ENCODE measurements around the gene ATF3. TPM values are rescaled to one million over a fixed set of nuclear protein-coding genes. Genes with fewer than 3 reads are reported as not detected.

Gene ATF3
- total RNA-seq, 1 experiment from 2014 or later: 43.2 TPM

- Histone ChIP-seq H3K9ac (ENCODE audit: low read length) (no peak overlapping the region), H4K20me1 (ENCODE audit: insufficient read depth) (no peaks in the 10 kb centered on the region), H3K9me2 (ENCODE audit: insufficient read depth) (no peaks in the 10 kb centered on the region), H3K4me2 (ENCODE audit: low read length) (no peak overlapping the region), H3K27ac (ENCODE audit: low read depth, low read length) (no peak overlapping the region), H3K4me1 (ENCODE audit: control insufficient read depth in 1 of 2, insufficient read depth in 2 of 2, low read length in 2 of 2) (peaks cover 29 to 77% of the 10 kb centered on the region in 2 experiments), H3K79me2 (ENCODE audit: insufficient read depth, low read length) (no peaks in the 10 kb centered on the region), H3K36me3 (ENCODE audit: control insufficient read depth in 1 of 2, insufficient read depth in 2 of 2, low read length in 2 of 2) (no peaks in the 10 kb centered on the region), H3K9me3 (ENCODE audit: control insufficient read depth in 1 of 2, insufficient read depth in 1 of 2, low read depth in 1 of 2, low read length in 2 of 2) (peaks cover 0 to 8% of the 10 kb centered on the region in 2 experiments; a peak in 1 of 4 replicates), H3K27me3 (ENCODE audit: insufficient read depth, low read length) (no peaks in the 10 kb centered on the region), H3K4me3 (replicated peaks in 1 of 2; ENCODE audit: low read depth in 1 of 2, low read length in 2 of 2) (no peak overlapping the region), H2AFZ (ENCODE audit: low read depth, low read length, poor library complexity, severe bottlenecking) (no peak overlapping the region)
- ATAC-seq (no peak), DNase-seq (ENCODE audit: low read depth, low spot score) (no peak)
- BruUV-seq (replicated peaks): no TSS peak
- CTCF ChIA-PET: interaction anchor here (0.7 kb wide), 1 partner anchor 107 kb away, joined by 3 read pairs; no protein-coding TSS in a partner anchor
- intact Hi-C loops (cut with micrococcal nuclease): no loop called here
- POLR2A ChIA-PET: no interaction called here
- RAD21 ChIA-PET (ENCODE audit: low non-redundant PET in 1 of 2, low total read pairs in 2 of 2, uncharacterized antibody in 2 of 2, unreplicated experiment in 2 of 2): no interaction called here
- no peak for TF ChIP-seq EGR1 (IDR thresholded peaks at IDR 0.05; ENCODE audit: low read depth)
- TF ChIP-seq ZFX (IDR thresholded peaks at IDR 0.05): no peak
- no peak for TF ChIP-seq SP1 (IDR thresholded peaks at IDR 0.05; ENCODE audit: low read depth)
- TF ChIP-seq ZBTB33 (IDR thresholded peaks at IDR 0.05; ENCODE audit: extremely low read depth, insufficient replicate concordance, low read length): no peak
- no peak for TF ChIP-seq SIN3A (IDR thresholded peaks at IDR 0.05; ENCODE audit: low read depth)
- no peak for TF ChIP-seq REST (IDR thresholded peaks at IDR 0.05; ENCODE audit: low read depth)
- no peak for TF ChIP-seq CEBPB (IDR thresholded peaks at IDR 0.05; ENCODE audit: low read depth)
- no peak for TF ChIP-seq MAX (IDR thresholded peaks at IDR 0.05)
- no peak for TF ChIP-seq CTCF (IDR thresholded peaks at IDR 0.05 in 2 of 3, conservative IDR thresholded peaks at IDR 0.05 in 1 of 3; ENCODE audit: borderline replicate concordance in 1 of 3, insufficient read depth in 1 of 3, low read depth in 2 of 3, low read length in 2 of 3)
Measured at GRCh38 chr1:212562771-212563170, 45.8 kb upstream of the ATF3 start.
